GM19452 (cell line): ENCODE measurements around the gene ZDHHC9.
"Not testable (repeated sequence)": the region's sequence is repeated elsewhere in the genome, so short reads cannot be mapped to it uniquely, and the experiment has no call there.

Experiments
- ATAC-seq: cut with Tn5 transposase; IDR thresholded peaks from one replicate; pipeline ENCODE4 v1.9.1; 2021; ENCODE audit not compliant: unreplicated experiment

ZDHHC9 gene

GRCh38 chrX:129843459-129844306 lies at the start of gene ZDHHC9:
TSS of gene ZDHHC9 (minus strand) at chrX:129843886. CDS start at chrX:129841945, 1,941 bp downstream.
- peak; percentile 99 for ATAC-seq

GRCh38 chrX:129877401-129877800 lies 33.7 kb upstream of the ZDHHC9 start:
- ATAC-seq: no peak

- ATAC-seq: no peak
These were observed 33.2 kb upstream of the ZDHHC9 start for GRCh38 chrX:129876771-129877305.

GRCh38 chrX:129875669-129876068 lies 32.0 kb upstream of the ZDHHC9 start:
- no peak for ATAC-seq

- no peak for ATAC-seq
These were observed 28.8 kb upstream of the ZDHHC9 start for GRCh38 chrX:129872524-129872923.

- not testable (repeated sequence) for ATAC-seq
These were observed 22.6 kb upstream of the ZDHHC9 start for GRCh38 chrX:129866321-129866720.

GRCh38 chrX:129859134-129859533 lies 15.4 kb upstream of the ZDHHC9 start:
- not testable (repeated sequence) for ATAC-seq

GRCh38 chrX:129851825-129852224 lies 8.1 kb upstream of the ZDHHC9 start:
- ATAC-seq: not testable (repeated sequence)

GRCh38 chrX:129846716-129847115 lies 3.0 kb upstream of the ZDHHC9 start:
- no peak for ATAC-seq

GRCh38 chrX:129845616-129846190 lies 2.0 kb upstream of the ZDHHC9 start:
- no peak for ATAC-seq

- ATAC-seq: no peak
These were observed 552 bp downstream of the ZDHHC9 start for GRCh38 chrX:129843209-129843458.

GRCh38 chrX:129842510-129843208 lies 1.0 kb downstream of the ZDHHC9 start:
- no peak for ATAC-seq

- ATAC-seq: no peak
These were observed 3.3 kb downstream of the ZDHHC9 start for GRCh38 chrX:129840344-129840743.

- no peak for ATAC-seq
These were observed 6.9 kb downstream of the ZDHHC9 start for GRCh38 chrX:129836827-129837226.

- ATAC-seq: no peak
These were observed 10.3 kb downstream of the ZDHHC9 start for GRCh38 chrX:129833153-129833990.

- no peak for ATAC-seq
These were observed 12.4 kb downstream of the ZDHHC9 start for GRCh38 chrX:129831091-129831885.

- ATAC-seq: no peak
These were observed 13.2 kb downstream of the ZDHHC9 start for GRCh38 chrX:129830494-129830893.

- ATAC-seq: no peak
These were observed 17.8 kb downstream of the ZDHHC9 start for GRCh38 chrX:129825746-129826505.

GRCh38 chrX:129824620-129825019 lies 19.1 kb downstream of the ZDHHC9 start:
- ATAC-seq: no peak
